Liver (tissue), 9 donors: ENCODE results near the gene CUX1. TPM values are rescaled to one million over a fixed set of nuclear protein-coding genes. Genes with fewer than 3 reads are reported as not detected.

Source experiments
- DNase-seq: peaks from one replicate; pipeline ENCODE4 v3.0.0-alpha.2; 2017; ENCODE audit warnings: low spot score
- H3K27ac ChIP-seq, 2 donors: one replicate each; pipeline ENCODE4 v1.7.0; 2013; ENCODE audit warnings: inconsistent platforms in 2 of 2, low read length in 2 of 2, control low read depth in 1 of 2, low read depth in 1 of 2, mild to moderate bottlenecking in 1 of 2
- H3K27me3 ChIP-seq, 4 donors: one replicate each; pipeline versions ENCODE4 v1.6.1 to v1.7.0; 2013; ENCODE audit warnings: low read length in 3 of 4, inconsistent platforms in 1 of 4, mild to moderate bottlenecking in 1 of 4, moderate library complexity in 1 of 4; ENCODE audit not compliant: control insufficient read depth in 4 of 4, insufficient read depth in 4 of 4
- H3K36me3 ChIP-seq, 4 donors: one replicate each; pipeline versions ENCODE4 v1.6.1 to v1.7.0; 2013; ENCODE audit warnings: low read length in 3 of 4, mild to moderate bottlenecking in 3 of 4, low read depth in 1 of 4, moderate library complexity in 1 of 4; ENCODE audit not compliant: control insufficient read depth in 4 of 4, insufficient read depth in 3 of 4
- H3K4me1 ChIP-seq, 4 donors: one replicate each; pipeline versions ENCODE4 v1.6.1 to v1.7.0; 2013; ENCODE audit warnings: low read length in 3 of 4, mild to moderate bottlenecking in 3 of 4, moderate library complexity in 1 of 4; ENCODE audit not compliant: control insufficient read depth in 4 of 4, insufficient read depth in 4 of 4
- H3K4me3 ChIP-seq, 3 donors: one replicate each; pipeline versions ENCODE4 v1.6.1 to v1.7.0; 2013; ENCODE audit warnings: low read length in 3 of 3, control low read depth in 1 of 3, low read depth in 1 of 3, mild to moderate bottlenecking in 1 of 3
- H3K9ac ChIP-seq, 2 donors: one replicate each; pipeline ENCODE4 v1.7.0; 2013; ENCODE audit warnings: low read length in 2 of 2, mild to moderate bottlenecking in 2 of 2, moderate library complexity in 2 of 2, control low read depth in 1 of 2, low read depth in 1 of 2
- H3K9me3 ChIP-seq, 4 donors: one replicate each; pipeline versions ENCODE4 v1.6.1 to v1.7.0; 2013; ENCODE audit warnings: low read length in 3 of 4; ENCODE audit not compliant: control insufficient read depth in 4 of 4
- ATF3 ChIP-seq: IDR thresholded peaks from 2 replicates; pipeline ENCODE4 v1.6.1; 2016; ENCODE audit warnings: antibody characterized with exemption
- CTCF ChIP-seq: fragments of 150-350 bp; IDR thresholded peaks from 2 replicates; pipeline ENCODE4 v1.5.1; 2017; ENCODE audit warnings: improper control_type of control experiment, low read depth, low read length; ENCODE audit not compliant: missing input control
- EGR1 ChIP-seq, 2 donors: IDR thresholded peaks; 2 replicates each; pipeline ENCODE4 v1.6.1; 2016 to 2018; ENCODE audit warnings: antibody characterized with exemption in 2 of 2, low read depth in 2 of 2
- FOXA1 ChIP-seq: IDR thresholded peaks from 2 replicates; pipeline ENCODE4 v1.6.1; 2016; ENCODE audit warnings: antibody characterized with exemption
- FOXA2 ChIP-seq: IDR thresholded peaks from 2 replicates; pipeline ENCODE4 v1.6.1; 2016; ENCODE audit warnings: antibody characterized with exemption
- GABPA ChIP-seq, 2 donors: IDR thresholded peaks in 1 of 2; conservative IDR thresholded peaks in 1 of 2; 2 replicates each; pipeline ENCODE4 v1.6.1; 2016; ENCODE audit warnings: antibody characterized with exemption in 2 of 2, mild to moderate bottlenecking in 1 of 2, moderate library complexity in 1 of 2
- HNF4A ChIP-seq, 2 donors: conservative IDR thresholded peaks; 2 replicates each; pipeline ENCODE4 v1.6.1; 2016; ENCODE audit warnings: antibody characterized with exemption in 2 of 2, mild to moderate bottlenecking in 2 of 2
- HNF4G ChIP-seq: IDR thresholded peaks from 2 replicates; pipeline ENCODE4 v1.6.1; 2016; ENCODE audit warnings: antibody characterized with exemption
- JUND ChIP-seq, 2 donors: IDR thresholded peaks; 2 replicates each; pipeline ENCODE4 v1.6.1; 2016; ENCODE audit warnings: antibody characterized with exemption in 2 of 2
- MAX ChIP-seq: IDR thresholded peaks from 2 replicates; pipeline ENCODE4 v1.6.1; 2016; ENCODE audit warnings: antibody characterized with exemption
- NR2F2 ChIP-seq: IDR thresholded peaks from 2 replicates; pipeline ENCODE4 v1.6.1; 2016; ENCODE audit warnings: antibody characterized with exemption
- RAD21 ChIP-seq, 2 donors: IDR thresholded peaks; 2 replicates each; pipeline ENCODE4 v1.6.1; 2016; ENCODE audit warnings: antibody characterized with exemption in 2 of 2, mild to moderate bottlenecking in 2 of 2
- REST ChIP-seq: IDR thresholded peaks from 2 replicates; pipeline ENCODE4 v1.6.1; 2016; ENCODE audit warnings: antibody characterized with exemption, mild to moderate bottlenecking
- RXRA ChIP-seq, 2 donors: IDR thresholded peaks; 2 replicates each; pipeline ENCODE4 v1.6.1; 2017 to 2018; ENCODE audit warnings: antibody characterized with exemption in 2 of 2, mild to moderate bottlenecking in 1 of 2
- SP1 ChIP-seq: IDR thresholded peaks from 2 replicates; pipeline ENCODE4 v1.6.1; 2018; ENCODE audit warnings: antibody characterized with exemption, mild to moderate bottlenecking
- TAF1 ChIP-seq: conservative IDR thresholded peaks from 2 replicates; pipeline ENCODE4 v1.6.1; 2016; ENCODE audit warnings: antibody characterized with exemption, mild to moderate bottlenecking
- YY1 ChIP-seq: IDR thresholded peaks from 2 replicates; pipeline ENCODE4 v1.6.1; 2016; ENCODE audit warnings: antibody characterized with exemption, mild to moderate bottlenecking
- WGBS: extraction: QIAGEN DNeasy Blood & Tissue Kit; methylation state at CpG from one replicate; pipeline ENCODE4 v1.1.7; 2013; 5-methylcytosine and 5-hydroxymethylcytosine counted together
- polyA plus RNA-seq, 2 donors: library from polyadenylated mRNA; stranded (reverse) in 1 of 2; unstranded in 1 of 2; fragments of 200-250 nt in 1 of 2; fragments of >200 nt in 1 of 2; fragmentation: Nextera tagmentation in 1 of 2; extraction: Ambion mirVana in 1 of 2; gene quantifications; one replicate each; pipeline versions ENCODE4 v1.2.1 to v1.2.3, GENCODE V29; 2013 to 2015
- total RNA-seq, 2 donors: library from RNA; depleted of rRNA; stranded (reverse); fragments of >200 nt; gene quantifications; one replicate each; pipeline ENCODE4 v1.2.3, GENCODE V29; 2014
- TF ChIP-seq, protein P1 (sequence below): IDR thresholded peaks from 2 replicates; pipeline ENCODE4 v1.6.1; 2016; ENCODE audit warnings: antibody characterized with exemption
- donor health status: healthy.
- donor health status: healthy.
- donor health status: healthy.
- donor health status: healthy.
- donor health status: healthy.

Gene CUX1
- total and polyA plus RNA-seq, 4 donors = 18.6 to 40.6 (median 21.4) TPM

- H3K9me3 ChIP-seq = no peaks in the 10 kb centered on the region
- TF ChIP-seq EGR1 (IDR thresholded peaks at IDR 0.05; ENCODE audit: low read depth in 2 of 2) (no peak), TAF1 (no peak), RXRA (IDR thresholded peaks at IDR 0.05) (peak; percentile 33 to 75), YY1 (peak; percentile 24), HNF4A (conservative IDR thresholded peaks at IDR 0.05) (peak; percentile 57 to 76), FOXA1 (no peak), HNF4G (no peak), JUND (IDR thresholded peaks at IDR 0.05) (peak in 1 of 2 donors; percentile 16), SP1 (peak; percentile 36), CTCF (no peak), MAX (no peak), NR2F2 (no peak), REST (no peak), FOXA2 (peak; percentile 48), RAD21 (IDR thresholded peaks at IDR 0.05) (peak; percentile 42 to 64), GABPA (IDR thresholded peaks at IDR 0.05 in 1 of 2, conservative IDR thresholded peaks at IDR 0.05 in 1 of 2) (no peak), ATF3 (peak; percentile 91)
- TF ChIP-seq, protein P1, sequence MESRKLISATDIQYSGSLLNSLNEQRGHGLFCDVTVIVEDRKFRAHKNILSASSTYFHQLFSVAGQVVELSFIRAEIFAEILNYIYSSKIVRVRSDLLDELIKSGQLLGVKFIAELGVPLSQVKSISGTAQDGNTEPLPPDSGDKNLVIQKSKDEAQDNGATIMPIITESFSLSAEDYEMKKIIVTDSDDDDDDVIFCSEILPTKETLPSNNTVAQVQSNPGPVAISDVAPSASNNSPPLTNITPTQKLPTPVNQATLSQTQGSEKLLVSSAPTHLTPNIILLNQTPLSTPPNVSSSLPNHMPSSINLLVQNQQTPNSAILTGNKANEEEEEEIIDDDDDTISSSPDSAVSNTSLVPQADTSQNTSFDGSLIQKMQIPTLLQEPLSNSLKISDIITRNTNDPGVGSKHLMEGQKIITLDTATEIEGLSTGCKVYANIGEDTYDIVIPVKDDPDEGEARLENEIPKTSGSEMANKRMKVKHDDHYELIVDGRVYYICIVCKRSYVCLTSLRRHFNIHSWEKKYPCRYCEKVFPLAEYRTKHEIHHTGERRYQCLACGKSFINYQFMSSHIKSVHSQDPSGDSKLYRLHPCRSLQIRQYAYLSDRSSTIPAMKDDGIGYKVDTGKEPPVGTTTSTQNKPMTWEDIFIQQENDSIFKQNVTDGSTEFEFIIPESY = no peak
- peak overlapping the region; percentile 69 to 81 for H3K27ac ChIP-seq
- H3K9ac ChIP-seq = no peak overlapping the region
- H3K4me1 ChIP-seq = peaks cover 0 to 15% (median 2%) of the 10 kb centered on the region in 4 donors
- peaks cover 0 to 5% (median 3%) of the 10 kb centered on the region in 4 donors for H3K36me3 ChIP-seq
- H3K4me3 ChIP-seq = no peak overlapping the region
- DNase-seq = peak; percentile 40
- no peaks in the 10 kb centered on the region for H3K27me3 ChIP-seq
- 63% methylated on average over 21 of the region's 21 CpGs for WGBS
Measured at GRCh38 chr7:101911800-101912715, 94.6 kb downstream of the CUX1 start.
